A549 (cell line): ENCODE measurements around the gene AGR2. TPM values are rescaled to one million over a fixed set of nuclear protein-coding genes. Genes with fewer than 3 reads are reported as not detected.

Experiments
- ATAC-seq, 2 experiments: fragments of 200-7000 bp in 1 of 2; fragments of >200 bp in 1 of 2; cut with Nextera tagmentation in 1 of 2; cut with Tn5 transposase in 1 of 2; 3 replicates each; pipeline versions ENCODE4 v1.8.0 to v1.9.1; 2018 to 2020; ENCODE audit warnings: mild to moderate bottlenecking in 1 of 2, moderate library complexity in 1 of 2
- CTCF ChIA-PET: fragments of 300-600 bp; sonication (Branson Sonifier 250); formaldehyde crosslinking; extraction: SDS; loops from one replicate; lab custom pipeline; 2021; ENCODE audit warnings: antibody characterized with exemption, inconsistent platforms; lab: Yijun Ruan, JAX
- POLR2A ChIA-PET: fragments of 350-600 bp; formaldehyde crosslinking; extraction: SDS; loops from one replicate; lab custom pipeline; 2021; ENCODE audit warnings: antibody characterized with exemption, inconsistent platforms; lab: Yijun Ruan, JAX
- DNase-seq, 2 experiments: peaks; one replicate each; pipeline versions ENCODE4 v3.0.0 to v3.0.0-alpha.2; 2011 to 2016; ENCODE audit warnings: low read depth in 1 of 2, low spot score in 1 of 2
- FAIRE-seq: peaks from 2 replicates; lab custom pipeline; 2011; peaks lifted over from hg19 to GRCh38; lab: Jason Lieb, UNC
- H3K27ac ChIP-seq, 2 experiments: fragments of >200 bp; sonication (Bioruptor Twin); formaldehyde crosslinking; 3 replicates each; pipeline ENCODE4 v1.5.1; 2016 to 2017
- H3K4me1 ChIP-seq: fragments of >200 bp; sonication (Bioruptor Twin); formaldehyde crosslinking; 3 replicates; pipeline ENCODE4 v1.6.1; 2016
- H3K4me2 ChIP-seq: fragments of >200 bp; sonication (Bioruptor Twin); formaldehyde crosslinking; 3 replicates; pipeline ENCODE4 v1.6.1; 2016
- H3K4me3 ChIP-seq: fragments of >200 bp; sonication (Bioruptor Twin); formaldehyde crosslinking; 3 replicates; pipeline ENCODE4 v1.5.1; 2016
- H3K9me3 ChIP-seq: fragments of >200 bp; sonication (Bioruptor Twin); formaldehyde crosslinking; 3 replicates; pipeline ENCODE4 v1.6.1; 2016
- CBX8 ChIP-seq: fragments of 200-600 bp; sonication (generic); IDR thresholded peaks from 2 replicates; pipeline ENCODE4 v1.6.1; 2016
- CEBPB ChIP-seq, 2 experiments: fragments of >200 bp in 1 of 2; sonication (Bioruptor Twin) in 1 of 2; formaldehyde crosslinking in 1 of 2; IDR thresholded peaks; 2 replicates each; pipeline ENCODE4 v1.6.1; 2012 to 2016
- EHMT2 ChIP-seq: fragments of 200-600 bp; sonication (generic); IDR thresholded peaks from 2 replicates; pipeline ENCODE4 v1.6.1; 2016; ENCODE audit warnings: antibody characterized with exemption, low read depth, mild to moderate bottlenecking, moderate library complexity
- FOSL2 ChIP-seq, 2 experiments: fragments of 450-650 bp in 1 of 2; fragments of >200 bp in 1 of 2; sonication (Bioruptor Twin) in 1 of 2; formaldehyde crosslinking; IDR thresholded peaks; 2 replicates each; pipeline versions ENCODE4 v1.5.0 to v1.6.1; 2016 to 2020; ENCODE audit warnings: mild to moderate bottlenecking in 1 of 2, moderate library complexity in 1 of 2
- FOXS1 ChIP-seq: fragments of 250-450 bp; sonication (Bioruptor Pico); IDR thresholded peaks from 2 replicates; pipeline ENCODE4 v1.5.0; 2020; ENCODE audit warnings: mild to moderate bottlenecking, moderate library complexity
- MAFK ChIP-seq: fragments of 450-650 bp; IDR thresholded peaks from 2 replicates; pipeline ENCODE4 v1.6.1; 2014; ENCODE audit not compliant: partially characterized antibody
- MAZ ChIP-seq: fragments of 150-350 bp; IDR thresholded peaks from 2 replicates; pipeline ENCODE4 v1.6.1; 2014; ENCODE audit warnings: antibody characterized with exemption, low read depth, low read length, borderline replicate concordance
- NPAS2 ChIP-seq: fragments of 250-450 bp; sonication (Bioruptor Pico); IDR thresholded peaks from 2 replicates; pipeline ENCODE4 v1.8.0; 2022; ENCODE audit warnings: mild to moderate bottlenecking, moderate library complexity, borderline replicate concordance
- RAD21 ChIP-seq, 2 experiments: fragments of >200 bp in 1 of 2; sonication (Bioruptor Twin) in 1 of 2; formaldehyde crosslinking in 1 of 2; IDR thresholded peaks in 1 of 2; conservative IDR thresholded peaks in 1 of 2; 2 replicates in 1 of 2; 3 replicates in 1 of 2; pipeline ENCODE4 v1.6.1; 2012 to 2018; ENCODE audit warnings: inconsistent platforms in 1 of 2
- RNF2 ChIP-seq: fragments of 200-600 bp; sonication (generic); IDR thresholded peaks from 2 replicates; pipeline ENCODE4 v1.6.1; 2016; ENCODE audit warnings: low read depth, mild to moderate bottlenecking, antibody characterized with exemption, moderate library complexity, borderline replicate concordance
- SMC3 ChIP-seq: fragments of >200 bp; sonication (Bioruptor Twin); formaldehyde crosslinking; IDR thresholded peaks from 3 replicates; pipeline ENCODE4 v1.6.1; 2018; ENCODE audit warnings: inconsistent platforms
- SREBF2 ChIP-seq: fragments of 450-650 bp; IDR thresholded peaks from 2 replicates; pipeline ENCODE4 v1.6.1; 2014; ENCODE audit warnings: mild to moderate bottlenecking, moderate library complexity
- TFCP2L1 ChIP-seq: fragments of 250-450 bp; sonication (Bioruptor Pico); IDR thresholded peaks from 2 replicates; pipeline ENCODE4 v1.5.0; 2021; ENCODE audit warnings: mild to moderate bottlenecking
- WGBS: methylation state at CpG from one replicate; pipeline ENCODE4 v1.1.6; 2017; ENCODE audit errors: missing lambda C conversion rate; 5-methylcytosine and 5-hydroxymethylcytosine counted together
- polyA plus RNA-seq, 4 experiments: library from polyadenylated mRNA; depleted of rRNA in 3 of 4; stranded (reverse); fragments of >200 nt; fragmentation: RNase III in 1 of 4; extraction: RNeasy Plus Mini Kit Qiagen cat#74134 plus additional on column Dnase treatment in 1 of 4; gene quantifications; 2 replicates in 3 of 4; 3 replicates in 1 of 4; pipeline ENCODE4 v1.2.3, GENCODE V29; 2011 to 2017
- TF ChIP-seq, protein P1 (sequence below): fragments of >200 bp; sonication (Bioruptor Twin); formaldehyde crosslinking; IDR thresholded peaks from 3 replicates; pipeline ENCODE4 v1.5.1; 2016
- TF ChIP-seq, protein P2 (sequence below): IDR thresholded peaks from 2 replicates; pipeline ENCODE4 v1.6.1; 2012
- TF ChIP-seq, protein P3 (sequence below): IDR thresholded peaks from 2 replicates; pipeline ENCODE4 v1.6.1; 2012
- TF ChIP-seq, protein P4 (sequence below): IDR thresholded peaks from 2 replicates; pipeline ENCODE4 v1.6.1; 2012; ENCODE audit warnings: low read depth, borderline replicate concordance

The AGR2 gene
- polyA plus RNA-seq, 2 of the 4 experiments (the other 2 are of a cell fraction) = 60.7 to 479 TPM

DNA sequence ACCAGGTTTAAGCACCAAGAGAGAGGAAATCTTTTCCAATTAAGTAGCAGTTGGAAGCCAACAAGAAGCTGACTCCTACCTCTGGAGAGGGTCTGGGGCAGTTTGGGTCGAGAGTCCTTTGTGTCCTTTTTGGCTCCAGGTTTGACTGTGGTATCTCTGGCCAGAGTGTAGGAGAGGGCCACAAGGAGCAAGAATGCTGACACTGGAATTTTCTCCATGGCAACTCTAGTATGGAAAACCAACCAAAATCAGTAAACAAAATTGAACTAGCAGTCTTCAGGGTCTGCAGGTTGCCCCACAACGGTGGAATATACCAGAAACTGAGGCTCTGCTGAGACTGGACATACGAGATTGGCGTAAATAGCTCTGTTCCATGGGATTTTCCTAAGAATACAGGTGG lies 3.2 kb downstream of the AGR2 start:
- ATAC-seq = peak in 1 of 2 experiments; percentile 37; a peak in 3 of 6 replicates
- Histone ChIP-seq H3K4me2 (peak overlapping the region; percentile 80), H3K27ac (peak overlapping the region; percentile 42 to 71; a peak in 5 of 6 replicates), H3K9me3 (no peaks in the 10 kb centered on the region), H3K4me1 (peaks cover 47% of the 10 kb centered on the region), H3K4me3 (no peak overlapping the region)
- DNase-seq = no peak
- TF ChIP-seq MAZ = no peak
- TF ChIP-seq MAFK = peak; percentile 81
- no peak for TF ChIP-seq SREBF2
- TF ChIP-seq NPAS2 (CRISPR knock-in tag) = no peak
- CTCF ChIA-PET = interaction anchor here (0.6 to 6.6 kb wide), 37 partner anchors 8 to 879 kb away, joined by 3 to 46 read pairs (median 4); no protein-coding TSS in a partner anchor
- no peak for FAIRE-seq
- POLR2A ChIA-PET = interaction anchor here (1.2 to 1.6 kb wide), 2 partner anchors 46 to 117 kb away, joined by 4 to 5 read pairs; no protein-coding TSS in a partner anchor
- 85% methylated on average over 4 of the region's 4 CpGs for WGBS

DNA sequence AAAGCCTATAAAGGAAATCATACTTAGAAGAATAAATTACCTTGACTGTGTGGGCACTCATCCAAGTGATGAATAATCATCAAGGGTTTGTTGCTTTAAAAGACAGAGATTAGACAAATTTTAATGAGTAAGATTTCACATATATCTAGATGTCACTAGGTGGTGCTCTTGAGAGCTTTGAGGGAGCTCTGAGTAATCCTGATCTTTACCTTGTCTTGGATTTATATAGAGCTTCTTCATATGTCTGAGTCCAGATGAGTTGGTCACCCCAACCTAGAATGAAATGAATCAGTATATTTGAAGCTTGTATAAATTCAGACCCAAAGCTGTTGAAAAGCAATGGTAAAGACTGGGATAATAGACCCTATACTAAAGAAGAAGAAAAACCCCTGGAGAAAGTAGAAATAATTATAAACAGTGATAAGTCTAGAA lies 3.7 kb downstream of the AGR2 start:
- POLR2A ChIA-PET = interaction anchor here (1.2 to 1.6 kb wide), 2 partner anchors 46 to 117 kb away, joined by 4 to 5 read pairs; no protein-coding TSS in a partner anchor
- peak; percentile 83 for TF ChIP-seq SMC3
- peak; percentile 85 to 88 for TF ChIP-seq RAD21 (conservative IDR thresholded peaks at IDR 0.05 in 1 of 2, IDR thresholded peaks at IDR 0.05 in 1 of 2)
- no peak for TF ChIP-seq MAZ
- TF ChIP-seq FOSL2 (IDR thresholded peaks at IDR 0.05) = 0 out of 2 replicates have a peak, but pooled peaks have one; percentile 7
- TF ChIP-seq FOSL2 (CRISPR knock-in tag; IDR thresholded peaks at IDR 0.05) = peak; percentile 64
- TF ChIP-seq, protein P1, sequence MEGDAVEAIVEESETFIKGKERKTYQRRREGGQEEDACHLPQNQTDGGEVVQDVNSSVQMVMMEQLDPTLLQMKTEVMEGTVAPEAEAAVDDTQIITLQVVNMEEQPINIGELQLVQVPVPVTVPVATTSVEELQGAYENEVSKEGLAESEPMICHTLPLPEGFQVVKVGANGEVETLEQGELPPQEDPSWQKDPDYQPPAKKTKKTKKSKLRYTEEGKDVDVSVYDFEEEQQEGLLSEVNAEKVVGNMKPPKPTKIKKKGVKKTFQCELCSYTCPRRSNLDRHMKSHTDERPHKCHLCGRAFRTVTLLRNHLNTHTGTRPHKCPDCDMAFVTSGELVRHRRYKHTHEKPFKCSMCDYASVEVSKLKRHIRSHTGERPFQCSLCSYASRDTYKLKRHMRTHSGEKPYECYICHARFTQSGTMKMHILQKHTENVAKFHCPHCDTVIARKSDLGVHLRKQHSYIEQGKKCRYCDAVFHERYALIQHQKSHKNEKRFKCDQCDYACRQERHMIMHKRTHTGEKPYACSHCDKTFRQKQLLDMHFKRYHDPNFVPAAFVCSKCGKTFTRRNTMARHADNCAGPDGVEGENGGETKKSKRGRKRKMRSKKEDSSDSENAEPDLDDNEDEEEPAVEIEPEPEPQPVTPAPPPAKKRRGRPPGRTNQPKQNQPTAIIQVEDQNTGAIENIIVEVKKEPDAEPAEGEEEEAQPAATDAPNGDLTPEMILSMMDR = peak; percentile 79
- TF ChIP-seq, protein P2, sequence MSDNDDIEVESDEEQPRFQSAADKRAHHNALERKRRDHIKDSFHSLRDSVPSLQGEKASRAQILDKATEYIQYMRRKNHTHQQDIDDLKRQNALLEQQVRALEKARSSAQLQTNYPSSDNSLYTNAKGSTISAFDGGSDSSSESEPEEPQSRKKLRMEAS = no peak
- TF ChIP-seq, all 56 proteins: peak for 4
- peak; percentile 61 to 77; a peak in 4 of 6 replicates for ATAC-seq
- Histone ChIP-seq H3K4me1 (peaks cover 43% of the 10 kb centered on the region), H3K27ac (peak overlapping the region; percentile 42 to 71; a peak in 5 of 6 replicates), H3K9me3 (no peaks in the 10 kb centered on the region), H3K4me3 (no peak overlapping the region), H3K4me2 (peak overlapping the region; percentile 80)
- DNase-seq = peak; percentile 80 to 84
- peak; percentile 95 for FAIRE-seq
- CTCF ChIA-PET = interaction anchor here (0.6 to 6.6 kb wide), 33 partner anchors 9 to 879 kb away, joined by 3 to 46 read pairs (median 4); no protein-coding TSS in a partner anchor

DNA sequence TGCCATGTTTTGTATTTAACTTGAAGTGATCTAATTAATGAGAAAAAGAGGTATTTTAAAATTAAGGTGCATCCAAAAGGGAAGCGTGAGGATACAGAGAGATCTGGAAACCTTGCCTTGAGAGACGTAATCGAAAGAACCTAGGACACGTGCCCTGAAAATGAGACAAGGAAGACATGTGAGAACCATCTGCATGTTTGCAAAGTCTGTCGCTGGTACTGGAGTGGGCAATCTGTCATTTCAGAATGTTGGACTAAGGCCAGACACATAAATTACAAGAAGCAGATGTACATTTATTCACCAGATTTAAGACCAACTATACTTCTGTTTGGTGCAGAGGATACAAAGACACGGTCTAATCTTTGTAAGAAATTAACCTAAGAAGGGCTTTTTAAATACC lies 9.2 kb downstream of the AGR2 start:
- TF ChIP-seq SMC3 (no peak), TFCP2L1 (CRISPR knock-in tag) (no peak), CEBPB (IDR thresholded peaks at IDR 0.05) (no peak), RNF2 (no peak), EHMT2 (no peak), FOXS1 (CRISPR knock-in tag) (no peak), CBX8 (no peak)
- TF ChIP-seq, protein P3, sequence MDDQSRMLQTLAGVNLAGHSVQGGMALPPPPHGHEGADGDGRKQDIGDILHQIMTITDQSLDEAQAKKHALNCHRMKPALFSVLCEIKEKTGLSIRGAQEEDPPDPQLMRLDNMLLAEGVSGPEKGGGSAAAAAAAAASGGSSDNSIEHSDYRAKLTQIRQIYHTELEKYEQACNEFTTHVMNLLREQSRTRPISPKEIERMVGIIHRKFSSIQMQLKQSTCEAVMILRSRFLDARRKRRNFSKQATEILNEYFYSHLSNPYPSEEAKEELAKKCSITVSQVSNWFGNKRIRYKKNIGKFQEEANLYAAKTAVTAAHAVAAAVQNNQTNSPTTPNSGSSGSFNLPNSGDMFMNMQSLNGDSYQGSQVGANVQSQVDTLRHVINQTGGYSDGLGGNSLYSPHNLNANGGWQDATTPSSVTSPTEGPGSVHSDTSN = no peak
- TF ChIP-seq, protein P4, sequence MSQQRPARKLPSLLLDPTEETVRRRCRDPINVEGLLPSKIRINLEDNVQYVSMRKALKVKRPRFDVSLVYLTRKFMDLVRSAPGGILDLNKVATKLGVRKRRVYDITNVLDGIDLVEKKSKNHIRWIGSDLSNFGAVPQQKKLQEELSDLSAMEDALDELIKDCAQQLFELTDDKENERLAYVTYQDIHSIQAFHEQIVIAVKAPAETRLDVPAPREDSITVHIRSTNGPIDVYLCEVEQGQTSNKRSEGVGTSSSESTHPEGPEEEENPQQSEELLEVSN = no peak
- H3K4me2 ChIP-seq = no peak overlapping the region
- no peak overlapping the region for H3K27ac ChIP-seq
- CTCF ChIA-PET = no interaction called here
- H3K4me3 ChIP-seq = no peak overlapping the region
- no peaks in the 10 kb centered on the region for H3K9me3 ChIP-seq
- ATAC-seq (no peak), FAIRE-seq (no peak), DNase-seq (no peak)
- WGBS = 70% methylated on average over 6 of the region's 6 CpGs
- H3K4me1 ChIP-seq = peaks cover 2% of the 10 kb centered on the region; the same call in 2 of the 3 replicates
- POLR2A ChIA-PET = no interaction called here
